Endothelial cell (in vitro differentiated cells): ENCODE measurements around the gene DBT. TPM values are rescaled to one million over a fixed set of nuclear protein-coding genes. Genes with fewer than 3 reads are reported as not detected.
"Not testable (repeated sequence)": the region's sequence is repeated elsewhere in the genome, so short reads cannot be mapped to it uniquely, and the experiment has no call there.

Experiments used
- DNase-seq: peaks from one replicate; pipeline ENCODE4 v3.0.0; 2021; ENCODE audit warnings: low spot score
- H3K27ac Mint-ChIP-seq: one replicate; pipeline ENCODE4 v1.8.0; 2021; ENCODE audit warnings: mixed read lengths, inconsistent platforms; ENCODE audit not compliant: unreplicated experiment
- H3K27me3 Mint-ChIP-seq: one replicate; pipeline ENCODE4 v1.8.0; 2021; ENCODE audit warnings: mild to moderate bottlenecking, moderate library complexity, mixed read lengths, inconsistent platforms; ENCODE audit not compliant: unreplicated experiment
- H3K36me3 Mint-ChIP-seq: one replicate; pipeline ENCODE4 v1.8.0; 2021; ENCODE audit warnings: mild to moderate bottlenecking, low read depth, mixed read lengths, inconsistent platforms; ENCODE audit not compliant: unreplicated experiment
- H3K4me1 Mint-ChIP-seq: one replicate; pipeline ENCODE4 v1.8.0; 2021; ENCODE audit warnings: mild to moderate bottlenecking, mixed read lengths, inconsistent platforms; ENCODE audit not compliant: unreplicated experiment
- H3K4me3 Mint-ChIP-seq: one replicate; pipeline ENCODE4 v1.8.0; 2021; ENCODE audit warnings: mild to moderate bottlenecking, mixed read lengths, inconsistent platforms; ENCODE audit not compliant: unreplicated experiment
- H3K9me3 Mint-ChIP-seq: one replicate; pipeline ENCODE4 v1.8.0; 2021; ENCODE audit warnings: mixed read lengths, inconsistent platforms; ENCODE audit not compliant: unreplicated experiment
- CTCF ChIP-seq: fragments of 200-600 bp; sonication (generic); IDR thresholded peaks from one replicate; pipeline ENCODE4 v1.5.0; 2021; ENCODE audit warnings: antibody characterized with exemption; ENCODE audit not compliant: unreplicated experiment
- total RNA-seq: library from RNA; stranded (reverse); fragmentation: NEBNext Ultra II Directional; extraction: Animal tissue kit (Norgen Biotek cat#: 25700); gene quantifications from one replicate; pipeline ENCODE4 v1.2.1, GENCODE V29; 2021; ENCODE audit not compliant: unreplicated experiment

DBT gene
- total RNA-seq, 1 donor from 2014 or later, result 8.7 TPM

GRCh38 chr1:100239961-100240360 is 9.7 kb downstream of the DBT start:
- TF ChIP-seq CTCF, result no peak
- H3K36me3 Mint-ChIP-seq, result peaks cover 20% of the 10 kb centered on the region
- no peak overlapping the region for H3K4me3 Mint-ChIP-seq
- no peaks in the 10 kb centered on the region for H3K4me1 Mint-ChIP-seq
- no peaks in the 10 kb centered on the region for H3K27me3 Mint-ChIP-seq
- H3K27ac Mint-ChIP-seq, result no peak overlapping the region
- H3K9me3 Mint-ChIP-seq, result no peaks in the 10 kb centered on the region
- DNase-seq, result no peak

GRCh38 chr1:100237091-100237490 is 12.5 kb downstream of the DBT start:
- DNase-seq, result no peak
- Mint-ChIP-seq H3K27ac (no peak overlapping the region), H3K27me3 (no peaks in the 10 kb centered on the region), H3K4me1 (peaks cover 3% of the 10 kb centered on the region), H3K4me3 (no peak overlapping the region), H3K9me3 (no peaks in the 10 kb centered on the region), H3K36me3 (peaks cover 24% of the 10 kb centered on the region)
- TF ChIP-seq CTCF, result no peak

GRCh38 chr1:100234432-100234831 is 15.2 kb downstream of the DBT start:
- TF ChIP-seq CTCF, result no peak
- Mint-ChIP-seq H3K36me3 (peaks cover 28% of the 10 kb centered on the region), H3K9me3 (no peaks in the 10 kb centered on the region), H3K4me3 (no peak overlapping the region), H3K27ac (no peak overlapping the region), H3K4me1 (peaks cover 6% of the 10 kb centered on the region), H3K27me3 (no peaks in the 10 kb centered on the region)
- DNase-seq, result no peak

- H3K27me3 Mint-ChIP-seq, H3K4me1 Mint-ChIP-seq, H3K9me3 Mint-ChIP-seq, DNase-seq: not testable (repeated sequence)
- Mint-ChIP-seq H3K27ac (peak overlapping the region; percentile 1), H3K4me3 (peak overlapping the region; percentile 45), H3K36me3 (peaks cover 21% of the 10 kb centered on the region)
Measured at GRCh38 chr1:100233566-100233965, 16.1 kb downstream of the DBT start.

- Mint-ChIP-seq H3K4me1 (peaks cover 6% of the 10 kb centered on the region), H3K27ac (no peak overlapping the region), H3K4me3 (no peak overlapping the region), H3K9me3 (no peaks in the 10 kb centered on the region), H3K36me3 (peaks cover 18% of the 10 kb centered on the region), H3K27me3 (no peaks in the 10 kb centered on the region)
- no peak for DNase-seq
- TF ChIP-seq CTCF, result no peak
Measured at GRCh38 chr1:100232156-100232555, 17.5 kb downstream of the DBT start.

GRCh38 chr1:100231721-100232120 is 17.9 kb downstream of the DBT start:
- H3K9me3 Mint-ChIP-seq, result no peaks in the 10 kb centered on the region
- H3K4me3 Mint-ChIP-seq, result no peak overlapping the region
- TF ChIP-seq CTCF, result no peak
- no peak for DNase-seq
- peaks cover 14% of the 10 kb centered on the region for H3K36me3 Mint-ChIP-seq
- H3K27ac Mint-ChIP-seq, result no peak overlapping the region
- H3K4me1 Mint-ChIP-seq, result peaks cover 6% of the 10 kb centered on the region
- H3K27me3 Mint-ChIP-seq, result no peaks in the 10 kb centered on the region
